NCI-H345 treated with DMSO at 0.1 percent for 48 hours (cell line): ENCODE results near the gene HMGN4.
A peak's percentile ranks its signal among the peaks of the same experiment; 100 is the strongest.

Source experiments
- DNase-seq: peaks from one replicate; lab custom pipeline; 2025; ENCODE audit not compliant: unreplicated experiment; lab: John Stamatoyannopoulos, UW

The HMGN4 gene

DNA sequence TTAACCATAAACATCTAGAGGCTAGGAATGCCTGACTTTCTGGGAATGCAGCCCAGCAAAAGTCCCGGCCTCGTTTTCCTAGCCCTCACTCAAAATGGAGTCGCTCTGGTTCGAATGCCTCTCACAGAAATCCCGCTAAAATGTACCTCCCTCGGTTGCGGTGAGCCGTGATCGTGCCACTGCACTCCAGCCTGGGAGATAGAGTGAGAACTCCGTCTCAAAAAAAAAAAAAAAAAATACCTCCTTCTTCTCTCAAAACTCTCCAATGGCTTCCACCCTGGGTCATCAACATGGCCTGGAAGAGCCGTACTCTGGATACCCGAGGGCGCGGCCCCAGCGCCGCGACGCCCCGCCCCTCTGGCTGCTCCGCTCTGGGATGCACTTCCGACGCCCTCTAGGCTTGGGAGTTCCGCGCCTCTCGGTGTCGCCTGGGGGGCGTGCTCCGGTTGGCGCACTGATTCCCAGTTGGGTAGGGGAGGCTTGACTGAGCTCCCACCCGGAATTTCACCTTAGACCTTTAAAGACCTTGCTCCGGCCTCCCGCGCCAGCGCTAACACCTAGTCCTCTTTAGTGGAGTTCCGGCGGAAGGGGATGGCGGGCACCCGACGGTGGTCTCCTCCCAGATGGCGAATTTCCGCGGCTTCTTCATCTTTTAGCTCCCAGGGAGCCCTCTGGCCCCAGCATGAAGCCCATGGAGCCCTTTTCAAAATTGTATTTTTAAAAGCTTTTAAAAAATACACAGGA lies 12.3 kb downstream of the HMGN4 start:
- DNase-seq = peak; percentile 62

- DNase-seq = no peak
These were observed 14.0 kb downstream of the HMGN4 start for GRCh38 chr6:26552205-26552604.

- no peak for DNase-seq
These were observed 14.5 kb downstream of the HMGN4 start for GRCh38 chr6:26552640-26553188.

DNA sequence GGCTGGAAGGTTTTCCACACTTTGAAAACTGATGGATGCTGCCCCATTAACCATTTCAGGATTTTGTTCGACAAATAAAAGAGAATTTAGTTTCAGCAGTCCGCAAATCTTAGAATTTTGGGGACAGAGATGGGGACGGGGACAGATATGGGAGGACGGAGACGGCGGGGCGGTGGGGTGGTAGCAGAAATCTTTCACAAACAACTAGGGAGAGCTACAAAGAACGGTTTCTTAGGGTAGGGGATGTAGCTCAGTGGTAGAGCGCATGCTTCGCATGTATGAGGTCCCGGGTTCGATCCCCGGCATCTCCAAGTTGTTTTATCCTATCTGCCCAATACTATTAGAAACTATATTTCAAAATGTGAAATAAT lies 15.1 kb downstream of the HMGN4 start:
- DNase-seq = peak; percentile 73

DNA sequence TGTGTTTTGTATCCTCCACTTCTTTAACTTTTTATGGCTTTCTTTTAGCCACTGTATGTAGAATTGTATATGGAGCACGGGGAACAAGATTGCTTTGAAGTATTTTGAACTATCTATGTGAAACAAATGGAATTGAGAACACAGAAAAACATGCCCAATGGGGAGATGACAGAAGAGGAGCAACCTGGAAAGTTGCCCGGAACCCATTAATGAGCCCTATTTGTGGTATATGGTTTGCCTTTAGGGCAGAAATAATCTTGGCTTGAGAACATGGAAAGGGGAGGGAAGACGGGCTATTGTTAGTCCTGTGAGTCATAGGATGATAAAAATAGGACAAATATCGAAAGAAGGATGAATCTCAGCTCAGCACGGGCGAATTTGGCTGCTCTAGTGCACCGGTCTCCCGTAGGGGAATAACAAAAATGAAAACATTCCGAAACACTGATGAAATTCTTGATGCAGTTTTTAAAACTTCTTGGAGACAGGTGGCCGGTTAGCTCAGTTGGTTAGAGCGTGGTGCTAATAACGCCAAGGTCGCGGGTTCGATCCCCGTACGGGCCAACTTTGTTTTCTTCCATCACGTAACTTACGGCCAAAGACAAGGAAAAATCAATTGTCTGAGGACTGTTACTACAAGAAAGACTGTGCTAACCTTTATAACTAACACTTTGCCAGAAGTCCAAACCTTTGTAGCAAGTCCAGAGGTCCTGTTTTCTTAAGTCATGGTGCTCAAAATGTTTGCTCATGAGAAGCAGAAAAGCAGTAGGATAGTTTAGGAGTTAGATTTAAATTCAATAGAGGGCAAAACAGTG lies 15.7 kb downstream of the HMGN4 start:
- peak; percentile 48 for DNase-seq

GRCh38 chr6:26554447-26554696 lies 16.2 kb downstream of the HMGN4 start:
- DNase-seq = no peak

- DNase-seq = no peak
These were observed 16.7 kb downstream of the HMGN4 start for GRCh38 chr6:26554697-26555504.

DNA sequence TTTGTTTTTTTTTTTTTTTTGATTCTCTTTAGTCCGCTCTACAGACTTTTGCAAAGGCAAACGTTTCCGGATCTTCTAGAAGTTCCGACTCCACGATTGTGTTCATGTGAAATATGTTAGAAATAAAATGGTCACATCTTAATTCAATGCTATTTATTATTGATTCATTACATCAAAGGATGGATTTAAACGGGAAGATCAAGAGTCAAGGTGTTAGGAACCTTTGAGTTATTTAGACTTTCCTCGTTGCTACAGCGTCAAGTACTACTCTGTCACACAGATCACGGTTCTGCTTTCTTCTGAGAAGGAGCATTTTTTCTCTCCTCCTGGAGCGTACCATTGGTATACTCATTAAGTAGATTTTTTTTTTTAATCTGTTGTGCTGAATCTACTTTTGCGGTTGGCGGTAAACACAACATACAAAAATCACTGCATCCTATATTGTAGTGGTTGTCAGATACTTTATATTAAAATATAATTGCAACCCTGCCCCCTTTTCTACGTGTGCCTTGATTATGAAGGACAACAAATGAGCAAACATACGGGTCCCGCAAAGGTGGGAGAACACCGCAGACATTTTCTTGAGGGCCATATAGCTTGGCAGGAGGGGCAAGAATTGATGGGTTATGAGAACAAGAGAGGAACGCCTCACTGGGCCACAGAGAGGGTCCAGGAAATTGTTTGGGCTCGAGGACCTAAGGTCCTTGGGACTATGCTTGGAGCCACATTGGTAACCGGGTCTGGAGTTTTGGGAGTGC lies 17.5 kb downstream of the HMGN4 start:
- DNase-seq = no peak

GRCh38 chr6:26556263-26557070 lies 18.3 kb downstream of the HMGN4 start:
- DNase-seq = no peak

GRCh38 chr6:26561533-26562466 lies 23.6 kb downstream of the HMGN4 start:
- DNase-seq = no peak

GRCh38 chr6:26563488-26563887 lies 25.3 kb downstream of the HMGN4 start:
- no peak for DNase-seq

GRCh38 chr6:26568601-26569432 lies 30.7 kb downstream of the HMGN4 start:
- DNase-seq = peak; percentile 87

DNA sequence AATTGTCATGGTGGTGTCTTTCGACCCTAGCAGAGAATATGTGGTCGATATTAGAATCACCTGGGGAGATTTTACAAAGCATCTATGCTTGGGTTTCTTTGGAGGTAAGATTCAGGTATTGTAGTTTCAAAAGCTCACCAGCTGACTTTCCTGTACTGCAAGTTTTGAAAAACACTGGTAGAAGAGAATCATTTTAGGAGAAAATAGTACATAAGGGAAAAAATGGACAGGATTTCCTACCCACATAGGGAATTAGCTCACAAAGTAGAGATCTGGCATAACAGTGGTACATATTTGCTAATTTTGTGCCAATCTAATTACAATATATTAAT lies 31.2 kb downstream of the HMGN4 start:
- DNase-seq = no peak

DNA sequence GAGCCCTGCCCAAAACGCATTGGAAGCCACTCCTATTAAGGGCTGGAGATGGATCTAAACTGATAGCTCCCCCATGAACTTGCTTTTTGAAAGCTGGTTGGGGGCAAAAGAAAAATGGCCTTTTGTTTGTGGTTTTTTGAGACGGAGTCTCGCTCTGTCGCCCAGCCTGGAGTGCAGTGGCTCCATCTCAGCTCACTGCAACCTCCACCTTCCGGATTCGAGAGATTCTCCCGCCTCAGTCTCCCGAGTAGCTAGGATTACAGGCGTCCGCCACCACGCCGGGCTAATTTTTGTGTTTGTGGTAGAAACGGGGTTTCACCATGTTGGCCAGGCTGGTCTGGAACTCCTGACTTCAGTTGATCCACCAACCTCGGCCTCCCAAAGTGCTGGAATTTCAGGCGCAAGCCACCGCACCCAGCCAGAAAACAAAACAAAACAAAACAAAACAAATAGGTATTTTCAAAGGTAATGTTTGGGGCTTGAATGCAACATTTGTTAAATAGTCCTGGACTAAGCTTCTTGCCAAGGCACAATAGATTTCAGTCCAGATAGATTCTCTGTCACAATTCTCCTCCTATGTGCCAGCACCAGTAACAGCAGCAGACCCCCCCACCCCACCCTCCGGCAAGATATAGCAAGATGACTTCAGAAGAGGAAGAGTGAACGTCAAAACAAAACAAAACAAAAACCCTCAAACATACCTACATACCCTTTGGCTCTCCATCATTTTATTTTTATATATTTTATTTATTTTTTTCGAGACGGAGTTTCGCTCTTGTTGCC lies 32.1 kb downstream of the HMGN4 start:
- DNase-seq = no peak

GRCh38 chr6:26571592-26572296 lies 33.6 kb downstream of the HMGN4 start:
- DNase-seq = peak; percentile 77

DNA sequence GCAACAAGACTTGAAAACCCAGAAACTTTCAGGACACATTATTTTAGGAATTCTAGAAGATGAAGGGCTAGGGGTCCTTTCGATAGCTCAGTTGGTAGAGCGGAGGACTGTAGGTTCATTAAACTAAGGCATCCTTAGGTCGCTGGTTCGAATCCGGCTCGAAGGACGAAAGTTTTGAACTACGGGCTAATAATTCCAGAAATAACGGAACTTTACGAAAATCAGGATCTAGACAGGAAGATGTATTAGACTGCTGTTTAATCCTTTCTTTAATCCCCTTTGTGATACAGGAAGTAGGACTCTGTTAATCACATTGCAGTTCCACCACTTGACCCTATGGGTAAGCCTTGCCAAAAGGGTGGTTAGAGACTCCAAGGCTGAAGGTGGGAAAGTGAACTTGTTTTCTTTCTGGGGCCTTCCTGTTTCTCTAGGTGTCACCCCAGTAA lies 37.4 kb downstream of the HMGN4 start:
- no peak for DNase-seq

GRCh38 chr6:26576407-26576843 lies 38.3 kb downstream of the HMGN4 start:
- no peak for DNase-seq
